Stimulated activated CD8-positive, alpha-beta memory T cell treated with anti-CD3 and anti-CD28 coated beads, Interleukin-7, amount 100 ng/mL, for 1 hour (primary cell): ENCODE measurements around the gene CAPN1.

Source experiments
- DNase-seq, 2 donors: peaks; one replicate each; pipeline ENCODE4 v3.0.0-alpha.2; 2020; ENCODE audit warnings: low read depth in 2 of 2

CAPN1 gene

GRCh38 chr11:65194564-65194963, 12.8 kb downstream of the CAPN1 start:
- no peak for DNase-seq

- no peak for DNase-seq
These were observed 22.4 kb downstream of the CAPN1 start for GRCh38 chr11:65204143-65204542.

GRCh38 chr11:65204646-65205601, 23.2 kb downstream of the CAPN1 start:
- DNase-seq: peak in 1 of 2 donors; percentile 14

GRCh38 chr11:65205602-65205967, 23.9 kb downstream of the CAPN1 start:
- no peak for DNase-seq

- DNase-seq: no peak
These were observed 24.7 kb downstream of the CAPN1 start for GRCh38 chr11:65206441-65206841.

- no peak for DNase-seq
These were observed 25.2 kb downstream of the CAPN1 start for GRCh38 chr11:65206901-65207300.

GRCh38 chr11:65207918-65208784, 26.4 kb downstream of the CAPN1 start:
- no peak for DNase-seq

GRCh38 chr11:65208785-65209710, 27.3 kb downstream of the CAPN1 start:
- no peak for DNase-seq

GRCh38 chr11:65209711-65210360, 28.1 kb downstream of the CAPN1 start:
- DNase-seq: no peak

GRCh38 chr11:65210361-65210731, 28.6 kb downstream of the CAPN1 start:
- no peak for DNase-seq

GRCh38 chr11:65210748-65211147, 29.0 kb downstream of the CAPN1 start:
- DNase-seq: no peak

GRCh38 chr11:65211293-65212105, 29.8 kb downstream of the CAPN1 start:
- DNase-seq: no peak

GRCh38 chr11:65212226-65212801, 30.6 kb downstream of the CAPN1 start:
- DNase-seq: no peak

GRCh38 chr11:65213322-65214211, 31.8 kb downstream of the CAPN1 start:
- DNase-seq: no peak

- no peak for DNase-seq
These were observed 32.6 kb downstream of the CAPN1 start for GRCh38 chr11:65214212-65214845.

GRCh38 chr11:65215441-65216076, 33.8 kb downstream of the CAPN1 start:
- no peak for DNase-seq

GRCh38 chr11:65216830-65217229, 35.1 kb downstream of the CAPN1 start:
- DNase-seq: no peak
